ENCODE measurements around the gene HSPA1L.

DNA sequence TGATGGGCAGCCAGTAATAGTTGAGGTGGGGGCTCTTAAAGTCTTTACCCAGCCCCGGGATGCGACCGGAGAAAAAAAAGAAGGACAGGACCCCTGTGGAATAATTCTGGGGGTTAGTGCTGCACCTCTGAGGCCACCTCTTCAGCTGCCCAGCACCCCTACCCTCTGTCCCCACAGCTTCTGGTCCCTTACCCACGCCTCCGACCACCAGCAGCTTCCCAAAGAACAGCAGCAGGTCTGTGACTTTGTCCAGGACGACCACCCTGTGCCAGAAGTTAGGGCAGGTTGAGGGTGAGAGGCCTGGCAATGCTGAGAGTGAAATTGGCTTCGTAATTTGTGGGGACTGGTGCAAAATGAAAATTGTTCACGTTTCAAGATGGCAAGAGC is 49.7 kb upstream of the HSPA1L start:
- TF ChIP-seq, protein P1, sequence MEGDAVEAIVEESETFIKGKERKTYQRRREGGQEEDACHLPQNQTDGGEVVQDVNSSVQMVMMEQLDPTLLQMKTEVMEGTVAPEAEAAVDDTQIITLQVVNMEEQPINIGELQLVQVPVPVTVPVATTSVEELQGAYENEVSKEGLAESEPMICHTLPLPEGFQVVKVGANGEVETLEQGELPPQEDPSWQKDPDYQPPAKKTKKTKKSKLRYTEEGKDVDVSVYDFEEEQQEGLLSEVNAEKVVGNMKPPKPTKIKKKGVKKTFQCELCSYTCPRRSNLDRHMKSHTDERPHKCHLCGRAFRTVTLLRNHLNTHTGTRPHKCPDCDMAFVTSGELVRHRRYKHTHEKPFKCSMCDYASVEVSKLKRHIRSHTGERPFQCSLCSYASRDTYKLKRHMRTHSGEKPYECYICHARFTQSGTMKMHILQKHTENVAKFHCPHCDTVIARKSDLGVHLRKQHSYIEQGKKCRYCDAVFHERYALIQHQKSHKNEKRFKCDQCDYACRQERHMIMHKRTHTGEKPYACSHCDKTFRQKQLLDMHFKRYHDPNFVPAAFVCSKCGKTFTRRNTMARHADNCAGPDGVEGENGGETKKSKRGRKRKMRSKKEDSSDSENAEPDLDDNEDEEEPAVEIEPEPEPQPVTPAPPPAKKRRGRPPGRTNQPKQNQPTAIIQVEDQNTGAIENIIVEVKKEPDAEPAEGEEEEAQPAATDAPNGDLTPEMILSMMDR (conservative IDR thresholded peaks at IDR 0.05; ENCODE audit: low read depth in 2 of 2) = no peak
- TF ChIP-seq POLR2AphosphoS5 (IDR thresholded peaks at IDR 0.05; ENCODE audit: low read depth) = no peak
- no peak for TF ChIP-seq EZH2 (IDR thresholded peaks at IDR 0.05; ENCODE audit: low read depth, unreplicated experiment)
- no peak for TF ChIP-seq EZH2phosphoT487 (IDR thresholded peaks at IDR 0.05; ENCODE audit: unreplicated experiment)
- TF ChIP-seq, protein P2, sequence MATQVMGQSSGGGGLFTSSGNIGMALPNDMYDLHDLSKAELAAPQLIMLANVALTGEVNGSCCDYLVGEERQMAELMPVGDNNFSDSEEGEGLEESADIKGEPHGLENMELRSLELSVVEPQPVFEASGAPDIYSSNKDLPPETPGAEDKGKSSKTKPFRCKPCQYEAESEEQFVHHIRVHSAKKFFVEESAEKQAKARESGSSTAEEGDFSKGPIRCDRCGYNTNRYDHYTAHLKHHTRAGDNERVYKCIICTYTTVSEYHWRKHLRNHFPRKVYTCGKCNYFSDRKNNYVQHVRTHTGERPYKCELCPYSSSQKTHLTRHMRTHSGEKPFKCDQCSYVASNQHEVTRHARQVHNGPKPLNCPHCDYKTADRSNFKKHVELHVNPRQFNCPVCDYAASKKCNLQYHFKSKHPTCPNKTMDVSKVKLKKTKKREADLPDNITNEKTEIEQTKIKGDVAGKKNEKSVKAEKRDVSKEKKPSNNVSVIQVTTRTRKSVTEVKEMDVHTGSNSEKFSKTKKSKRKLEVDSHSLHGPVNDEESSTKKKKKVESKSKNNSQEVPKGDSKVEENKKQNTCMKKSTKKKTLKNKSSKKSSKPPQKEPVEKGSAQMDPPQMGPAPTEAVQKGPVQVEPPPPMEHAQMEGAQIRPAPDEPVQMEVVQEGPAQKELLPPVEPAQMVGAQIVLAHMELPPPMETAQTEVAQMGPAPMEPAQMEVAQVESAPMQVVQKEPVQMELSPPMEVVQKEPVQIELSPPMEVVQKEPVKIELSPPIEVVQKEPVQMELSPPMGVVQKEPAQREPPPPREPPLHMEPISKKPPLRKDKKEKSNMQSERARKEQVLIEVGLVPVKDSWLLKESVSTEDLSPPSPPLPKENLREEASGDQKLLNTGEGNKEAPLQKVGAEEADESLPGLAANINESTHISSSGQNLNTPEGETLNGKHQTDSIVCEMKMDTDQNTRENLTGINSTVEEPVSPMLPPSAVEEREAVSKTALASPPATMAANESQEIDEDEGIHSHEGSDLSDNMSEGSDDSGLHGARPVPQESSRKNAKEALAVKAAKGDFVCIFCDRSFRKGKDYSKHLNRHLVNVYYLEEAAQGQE (IDR thresholded peaks at IDR 0.05; ENCODE audit: unreplicated experiment) = no peak
- TF ChIP-seq STAT1 (IDR thresholded peaks at IDR 0.05; ENCODE audit: unreplicated experiment) = no peak
- TF ChIP-seq JUNB (IDR thresholded peaks at IDR 0.05; ENCODE audit: unreplicated experiment) = no peak
- TF ChIP-seq, protein P3, sequence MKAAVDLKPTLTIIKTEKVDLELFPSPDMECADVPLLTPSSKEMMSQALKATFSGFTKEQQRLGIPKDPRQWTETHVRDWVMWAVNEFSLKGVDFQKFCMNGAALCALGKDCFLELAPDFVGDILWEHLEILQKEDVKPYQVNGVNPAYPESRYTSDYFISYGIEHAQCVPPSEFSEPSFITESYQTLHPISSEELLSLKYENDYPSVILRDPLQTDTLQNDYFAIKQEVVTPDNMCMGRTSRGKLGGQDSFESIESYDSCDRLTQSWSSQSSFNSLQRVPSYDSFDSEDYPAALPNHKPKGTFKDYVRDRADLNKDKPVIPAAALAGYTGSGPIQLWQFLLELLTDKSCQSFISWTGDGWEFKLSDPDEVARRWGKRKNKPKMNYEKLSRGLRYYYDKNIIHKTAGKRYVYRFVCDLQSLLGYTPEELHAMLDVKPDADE (IDR thresholded peaks at IDR 0.05) = no peak
- no peak for TF ChIP-seq CREB1 (CRISPR knock-in tag; IDR thresholded peaks at IDR 0.05; ENCODE audit: low read depth)
- TF ChIP-seq ZNF331 (CRISPR knock-in tag; IDR thresholded peaks at IDR 0.05; ENCODE audit: low read depth) = no peak
- no peak for TF ChIP-seq NANOG (IDR thresholded peaks at IDR 0.05; ENCODE audit: borderline replicate concordance)
- TF ChIP-seq ZNF114 (CRISPR knock-in tag; IDR thresholded peaks at IDR 0.05) = no peak

Data from GM23338 (cell line).